ENCODE measurements around the gene APOBEC3H.
A peak's percentile ranks its signal among the peaks of the same experiment; 100 is the strongest.

The APOBEC3H gene

GRCh38 chr22:39081598-39081997, 15.4 kb upstream of the APOBEC3H start:
- no peak for DNase-seq

- no peak for DNase-seq
These were observed 13.6 kb upstream of the APOBEC3H start for GRCh38 chr22:39083212-39084165.

- DNase-seq = no peak
These were observed 12.4 kb upstream of the APOBEC3H start for GRCh38 chr22:39084666-39085065.

GRCh38 chr22:39087098-39087497, 9.9 kb upstream of the APOBEC3H start:
- DNase-seq = no peak

GRCh38 chr22:39087881-39088684, 9.0 kb upstream of the APOBEC3H start:
- no peak for DNase-seq

- DNase-seq = no peak
These were observed 8.4 kb upstream of the APOBEC3H start for GRCh38 chr22:39088685-39089032.

- no peak for DNase-seq
These were observed 7.1 kb upstream of the APOBEC3H start for GRCh38 chr22:39089928-39090327.

GRCh38 chr22:39090426-39091064, 6.5 kb upstream of the APOBEC3H start:
- peak; percentile 65 for DNase-seq

- DNase-seq = no peak
These were observed 5.6 kb upstream of the APOBEC3H start for GRCh38 chr22:39091126-39092081.

- no peak for DNase-seq
These were observed 4.8 kb upstream of the APOBEC3H start for GRCh38 chr22:39092111-39092862.

- no peak for DNase-seq
These were observed 2.2 kb upstream of the APOBEC3H start for GRCh38 chr22:39094717-39095389.

- DNase-seq = no peak
These were observed 1.1 kb upstream of the APOBEC3H start for GRCh38 chr22:39095971-39096370.

GRCh38 chr22:39098026-39098425, 982 bp downstream of the APOBEC3H start:
- no peak for DNase-seq

- no peak for DNase-seq
These were observed 1.5 kb downstream of the APOBEC3H start for GRCh38 chr22:39098576-39098975.

GRCh38 chr22:39101226-39101625, 4.2 kb downstream of the APOBEC3H start:
- no peak for DNase-seq

GRCh38 chr22:39103431-39103830, 6.4 kb downstream of the APOBEC3H start:
- no peak for DNase-seq

GRCh38 chr22:39106326-39106725, 9.3 kb downstream of the APOBEC3H start:
- no peak for DNase-seq

- no peak for DNase-seq
These were observed 11.4 kb downstream of the APOBEC3H start for GRCh38 chr22:39108487-39108886.

GRCh38 chr22:39109361-39109760, 12.3 kb downstream of the APOBEC3H start:
- no peak for DNase-seq

- no peak for DNase-seq
These were observed 13.9 kb downstream of the APOBEC3H start for GRCh38 chr22:39110631-39111561.
